PC-9 (cell line): Measurements from ENCODE around the gene CYB5D1. TPM values are rescaled to one million over a fixed set of nuclear protein-coding genes. Genes with fewer than 3 reads are reported as not detected.

Experiments used
- BruUV-seq: library from RNA; stranded (reverse); fragments of 400-500 nt; replicated peaks from 2 replicates; lab custom pipeline; 2021; lab: Mats Ljungman, UMichigan
- CTCF ChIA-PET: fragments of 300-600 bp; sonication (Branson Sonifier 250); formaldehyde crosslinking; loops from one replicate; lab custom pipeline; 2022; ENCODE audit warnings: antibody characterized with exemption; lab: Charles Lee
- POLR2A ChIA-PET: fragments of 300-600 bp; sonication (Branson Sonifier 250); formaldehyde crosslinking; loops from one replicate; lab custom pipeline; 2022; ENCODE audit warnings: antibody characterized with exemption; ENCODE audit not compliant: unreplicated experiment; lab: Charles Lee
- DNase-seq, 2 experiments: peaks; one replicate each; pipeline versions ENCODE4 v3.0.0 to v3.0.0-alpha.2; 2015 to 2022; ENCODE audit warnings: mixed read lengths in 1 of 2
- H2AFZ ChIP-seq: fragments of 200-600 bp; sonication (generic); 2 replicates; pipeline ENCODE4 v1.8.1; 2017; ENCODE audit warnings: antibody characterized with exemption
- H3F3A ChIP-seq: fragments of 200-600 bp; sonication (generic); 2 replicates; pipeline ENCODE4 v1.8.1; 2017; ENCODE audit warnings: antibody characterized with exemption, mild to moderate bottlenecking, low read depth; ENCODE audit not compliant: insufficient read depth
- H3K27ac ChIP-seq: fragments of 200-600 bp; sonication (generic); 2 replicates; pipeline ENCODE4 v1.6.1; 2016; ENCODE audit warnings: mixed run types
- H3K27me3 ChIP-seq: fragments of 200-600 bp; sonication (generic); 2 replicates; pipeline ENCODE4 v1.6.1; 2016; ENCODE audit warnings: low read depth, mixed run types; ENCODE audit not compliant: insufficient read depth
- H3K36me3 ChIP-seq: fragments of 200-600 bp; sonication (generic); 2 replicates; pipeline ENCODE4 v1.6.1; 2016; ENCODE audit warnings: low read depth, mixed run types
- H3K4me1 ChIP-seq: fragments of 200-600 bp; sonication (generic); replicated peaks from 2 replicates; pipeline ENCODE4 v1.6.1; 2016; ENCODE audit warnings: mixed run types; ENCODE audit not compliant: insufficient read depth
- H3K4me2 ChIP-seq: fragments of 200-600 bp; sonication (generic); 2 replicates; pipeline ENCODE4 v1.6.1; 2017; ENCODE audit warnings: mixed run types
- H3K4me3 ChIP-seq: fragments of 200-600 bp; sonication (generic); 2 replicates; pipeline ENCODE4 v1.6.1; 2016; ENCODE audit warnings: mixed run types
- H3K79me2 ChIP-seq: fragments of 200-600 bp; sonication (generic); 2 replicates; pipeline ENCODE4 v1.6.1; 2017; ENCODE audit warnings: low read depth, mixed run types
- H3K9me2 ChIP-seq: fragments of 200-600 bp; sonication (generic); 2 replicates; pipeline ENCODE4 v1.8.1; 2017; ENCODE audit warnings: mild to moderate bottlenecking; ENCODE audit not compliant: insufficient read depth
- H3K9me3 ChIP-seq: fragments of 200-600 bp; sonication (generic); 2 replicates; pipeline ENCODE4 v1.8.1; 2016; ENCODE audit warnings: low read depth; ENCODE audit not compliant: insufficient read depth
- H4K20me1 ChIP-seq: fragments of 200-600 bp; sonication (generic); 2 replicates; pipeline ENCODE4 v1.8.1; 2017; ENCODE audit not compliant: insufficient read depth
- CTCF ChIP-seq: fragments of 200-600 bp; sonication (generic); conservative IDR thresholded peaks from 2 replicates; pipeline ENCODE4 v1.6.1; 2017; ENCODE audit warnings: mixed run types, antibody characterized with exemption, mild to moderate bottlenecking, moderate library complexity
- EZH2 ChIP-seq: fragments of 200-600 bp; sonication (generic); IDR thresholded peaks from 2 replicates; pipeline ENCODE4 v1.8.0; 2017; ENCODE audit warnings: antibody characterized with exemption, low read depth
- intact Hi-C: fragments of 100-400 bp; cut with micrococcal nuclease; formaldehyde crosslinking; loops from one replicate; pipeline ENCODE4 v1.10.0; 2022; ENCODE audit not compliant: unreplicated experiment
- total RNA-seq: library from RNA; stranded (reverse); gene quantifications from 2 replicates; pipeline ENCODE4 v1.2.3, GENCODE V29; 2021

Gene CYB5D1
- total RNA-seq, 1 experiment from 2014 or later: 22.0 TPM

- Histone ChIP-seq H3K27me3 (no peaks in the 10 kb centered on the region), H3F3A (no peaks in the 10 kb centered on the region; the same call in 1 of the 2 replicates), H4K20me1 (no peaks in the 10 kb centered on the region), H3K9me3 (no peaks in the 10 kb centered on the region), H3K27ac (no peak overlapping the region), H3K79me2 (no peaks in the 10 kb centered on the region), H3K4me3 (no peak overlapping the region), H3K36me3 (no peaks in the 10 kb centered on the region), H3K9me2 (no peaks in the 10 kb centered on the region), H2AFZ (no peak overlapping the region), H3K4me2 (no peak overlapping the region), H3K4me1 (no peaks in the 10 kb centered on the region)
- DNase-seq: no peak
- ChIA-PET POLR2A (no interaction called here), CTCF (no interaction called here)
- BruUV-seq: no TSS peak
- intact Hi-C loops: no loop called here
- no peak for TF ChIP-seq CTCF
- TF ChIP-seq EZH2: no peak
Observed at GRCh38 chr17:7831233-7831632, 26.6 kb upstream of the CYB5D1 start.

- DNase-seq: no peak
- ChIA-PET CTCF (no interaction called here), POLR2A (no interaction called here)
- Histone ChIP-seq H3K4me1 (peaks cover 5% of the 10 kb centered on the region), H4K20me1 (no peaks in the 10 kb centered on the region), H3K27ac (no peak overlapping the region), H2AFZ (no peak overlapping the region), H3K9me3 (no peaks in the 10 kb centered on the region), H3K36me3 (no peaks in the 10 kb centered on the region), H3K9me2 (no peaks in the 10 kb centered on the region), H3F3A (peaks cover 9% of the 10 kb centered on the region; the same call in 1 of the 2 replicates), H3K4me3 (no peak overlapping the region), H3K4me2 (no peak overlapping the region), H3K27me3 (no peaks in the 10 kb centered on the region), H3K79me2 (no peaks in the 10 kb centered on the region)
- intact Hi-C loops: no loop called here
- BruUV-seq: no TSS peak
- TF ChIP-seq CTCF (no peak), EZH2 (no peak)
Observed at GRCh38 chr17:7832431-7832830, 25.4 kb upstream of the CYB5D1 start.

- Histone ChIP-seq H3K36me3 (no peaks in the 10 kb centered on the region), H3K4me2 (peak overlapping the region; percentile 88), H4K20me1 (no peaks in the 10 kb centered on the region), H3F3A (peaks cover 11% of the 10 kb centered on the region; the same call in 1 of the 2 replicates), H3K9me2 (no peaks in the 10 kb centered on the region), H3K4me3 (peak overlapping the region; percentile 82; the same call in 1 of the 2 replicates), H3K27me3 (no peaks in the 10 kb centered on the region), H2AFZ (no peak overlapping the region; the same call in 1 of the 2 replicates), H3K4me1 (peaks cover 9% of the 10 kb centered on the region), H3K79me2 (no peaks in the 10 kb centered on the region), H3K27ac (no peak overlapping the region), H3K9me3 (no peaks in the 10 kb centered on the region)
- BruUV-seq: no TSS peak
- DNase-seq: no peak
- TF ChIP-seq CTCF (no peak), EZH2 (no peak)
- POLR2A ChIA-PET: interaction anchor here (0.6 kb wide), 1 partner anchor 590 kb away, joined by 3 read pairs; no protein-coding TSS in a partner anchor
- CTCF ChIA-PET: interaction anchor here (0.7 kb wide), 1 partner anchor 524 kb away, joined by 3 read pairs; no protein-coding TSS in a partner anchor
- intact Hi-C loops: no loop called here
Observed at GRCh38 chr17:7833011-7833794, 24.6 kb upstream of the CYB5D1 start.
